Trophoblast cell (in vitro differentiated cells and primary cell): ENCODE results near the gene CLCF1.
A peak's percentile ranks its signal among the peaks of the same experiment; 100 is the strongest.

ENCODE experiments used
- DNase-seq, 2 donors: peaks; one replicate each; pipeline ENCODE4 v3.0.0-alpha.2; 2016
- H2AFZ ChIP-seq: 2 replicates; pipeline ENCODE4 v1.6.1; 2013; ENCODE audit warnings: low read length, moderate library complexity, mild to moderate bottlenecking; ENCODE audit not compliant: insufficient read depth, poor library complexity
- H2AK5ac ChIP-seq: 2 replicates; pipeline ENCODE4 v1.6.1; 2013; ENCODE audit warnings: mild to moderate bottlenecking, low read length
- H2BK120ac ChIP-seq: 2 replicates; pipeline ENCODE4 v1.6.1; 2013; ENCODE audit warnings: low read length, mild to moderate bottlenecking, moderate library complexity; ENCODE audit not compliant: insufficient read depth, poor library complexity
- H2BK12ac ChIP-seq: 2 replicates; pipeline ENCODE4 v1.6.1; 2013; ENCODE audit warnings: mild to moderate bottlenecking, low read length, moderate library complexity
- H2BK5ac ChIP-seq: 2 replicates; pipeline ENCODE4 v1.6.1; 2013; ENCODE audit warnings: low read length, low read depth, moderate library complexity, mild to moderate bottlenecking; ENCODE audit not compliant: poor library complexity
- H3K14ac ChIP-seq: 2 replicates; pipeline ENCODE4 v1.6.1; 2013; ENCODE audit warnings: mild to moderate bottlenecking, low read length
- H3K18ac ChIP-seq: 2 replicates; pipeline ENCODE4 v1.6.1; 2013; ENCODE audit warnings: mild to moderate bottlenecking, low read length
- H3K23ac ChIP-seq: 2 replicates; pipeline ENCODE4 v1.6.1; 2013; ENCODE audit warnings: low read length
- H3K27ac ChIP-seq: 2 replicates; pipeline ENCODE4 v1.5.1; 2013; ENCODE audit warnings: low read depth, mild to moderate bottlenecking, inconsistent platforms, low read length, moderate library complexity
- H3K27me3 ChIP-seq: 2 replicates; pipeline ENCODE4 v1.6.1; 2013; ENCODE audit warnings: inconsistent platforms, mild to moderate bottlenecking, low read length, moderate library complexity; ENCODE audit not compliant: insufficient read depth
- H3K36me3 ChIP-seq, 2 experiments: 1 replicate in 1 of 2; 2 replicates in 1 of 2; pipeline ENCODE4 v1.6.1; 2013; ENCODE audit warnings: low read length in 2 of 2, mild to moderate bottlenecking in 2 of 2, moderate library complexity in 1 of 2; ENCODE audit not compliant: insufficient read depth in 2 of 2, control insufficient read depth in 1 of 2
- H3K4ac ChIP-seq: 2 replicates; pipeline ENCODE4 v1.6.1; 2013; ENCODE audit warnings: low read depth, mild to moderate bottlenecking, low read length, moderate library complexity
- H3K4me1 ChIP-seq, 2 experiments: 1 replicate in 1 of 2; 2 replicates in 1 of 2; pipeline ENCODE4 v1.6.1; 2013; ENCODE audit warnings: low read length in 2 of 2, mild to moderate bottlenecking in 2 of 2, moderate library complexity in 1 of 2; ENCODE audit not compliant: insufficient read depth in 2 of 2, control insufficient read depth in 1 of 2
- H3K4me2 ChIP-seq: 2 replicates; pipeline ENCODE4 v1.6.1; 2013; ENCODE audit warnings: inconsistent platforms, mild to moderate bottlenecking, low read length, moderate library complexity
- H3K4me3 ChIP-seq: 2 replicates; pipeline ENCODE4 v1.5.1; 2013; ENCODE audit warnings: mild to moderate bottlenecking, low read depth, low read length, inconsistent platforms
- H3K79me1 ChIP-seq: one replicate; pipeline ENCODE4 v1.6.1; 2013; ENCODE audit warnings: low read length
- H3K79me2 ChIP-seq: 2 replicates; pipeline ENCODE4 v1.6.1; 2013; ENCODE audit warnings: low read length, mild to moderate bottlenecking; ENCODE audit not compliant: control insufficient read depth, insufficient read depth, poor library complexity
- H3K9ac ChIP-seq: 2 replicates; pipeline ENCODE4 v1.6.1; 2013; ENCODE audit warnings: mild to moderate bottlenecking, low read length
- H3K9me3 ChIP-seq: 2 replicates; pipeline ENCODE4 v1.6.1; 2013; ENCODE audit warnings: low read depth, mild to moderate bottlenecking, control low read depth, inconsistent platforms, low read length; ENCODE audit not compliant: insufficient read depth
- H4K12ac ChIP-seq: 2 replicates; pipeline ENCODE4 v1.6.1; 2013; ENCODE audit warnings: low read depth, mild to moderate bottlenecking, low read length, moderate library complexity
- H4K8ac ChIP-seq: 2 replicates; pipeline ENCODE4 v1.6.1; 2013; ENCODE audit warnings: low read depth, mild to moderate bottlenecking, low read length, moderate library complexity
- H4K91ac ChIP-seq: one replicate; pipeline ENCODE4 v1.6.1; 2013; ENCODE audit warnings: low read depth, mild to moderate bottlenecking, low read length, moderate library complexity
- WGBS: extraction: QIAGEN DNeasy Blood & Tissue Kit; methylation state at CpG from one replicate; pipeline ENCODE4 v1.1.7; 2013; ENCODE audit warnings: missing lambda C conversion rate; ENCODE audit not compliant: insufficient read length, insufficient coverage; ENCODE audit errors: extremely low coverage; 5-methylcytosine and 5-hydroxymethylcytosine counted together

Gene CLCF1

GRCh38 chr11:67351275-67352005 lies 22.0 kb downstream of the CLCF1 start:
- Histone ChIP-seq H3K79me1 (peaks cover 19% of the 10 kb centered on the region), H3K36me3 (no peaks in the 10 kb centered on the region), H3K27me3 (no peaks in the 10 kb centered on the region), H4K8ac (no peak overlapping the region), H3K9me3 (no peaks in the 10 kb centered on the region), H3K4me3 (no peak overlapping the region), H2BK12ac (no peak overlapping the region), H3K4ac (no peak overlapping the region), H3K9ac (no peak overlapping the region), H3K4me2 (no peak overlapping the region), H2BK120ac (no peak overlapping the region), H4K12ac (no peak overlapping the region), H2AFZ (no peak overlapping the region), H2BK5ac (no peak overlapping the region), H3K79me2 (peaks cover 9% of the 10 kb centered on the region), H3K23ac (no peak overlapping the region), H2AK5ac (no peak overlapping the region), H3K14ac (no peak overlapping the region), H4K91ac (no peak overlapping the region), H3K18ac (no peak overlapping the region), H3K27ac (no peak overlapping the region), H3K4me1 (peaks cover 18 to 21% of the 10 kb centered on the region in 2 experiments)
- DNase-seq = peak; percentile 81 to 95
- WGBS = no CpG with 5 or more reads among the region's 11 CpGs

- H3K4me3 ChIP-seq = no peak overlapping the region
- no peak overlapping the region for H2BK12ac ChIP-seq
- peaks cover 14 to 18% of the 10 kb centered on the region in 2 experiments for H3K4me1 ChIP-seq
- no peak overlapping the region for H3K18ac ChIP-seq
- H3K79me1 ChIP-seq = peaks cover 16% of the 10 kb centered on the region
- H2AK5ac ChIP-seq = no peak overlapping the region
- no peak overlapping the region for H2AFZ ChIP-seq
- no peaks in the 10 kb centered on the region for H3K36me3 ChIP-seq
- H3K79me2 ChIP-seq = peaks cover 7% of the 10 kb centered on the region
- no peak overlapping the region for H2BK120ac ChIP-seq
- H3K23ac ChIP-seq = no peak overlapping the region
- no peak overlapping the region for H4K91ac ChIP-seq
- no peak overlapping the region for H4K8ac ChIP-seq
- no peak overlapping the region for H3K9ac ChIP-seq
- no peak overlapping the region for H2BK5ac ChIP-seq
- no peak overlapping the region for H3K14ac ChIP-seq
- H3K4me2 ChIP-seq = no peak overlapping the region
- H3K4ac ChIP-seq = no peak overlapping the region
- H4K12ac ChIP-seq = no peak overlapping the region
- H3K9me3 ChIP-seq = no peaks in the 10 kb centered on the region
- no peak for DNase-seq
- no peak overlapping the region for H3K27ac ChIP-seq
- no CpG with 5 or more reads among the region's 4 CpGs for WGBS
- no peaks in the 10 kb centered on the region for H3K27me3 ChIP-seq
Observed at GRCh38 chr11:67349928-67350465, 23.4 kb downstream of the CLCF1 start.

- Histone ChIP-seq H2BK5ac (no peak overlapping the region), H3K14ac (no peak overlapping the region)
Observed at GRCh38 chr11:67349457-67349856, 23.9 kb downstream of the CLCF1 start.

GRCh38 chr11:67349036-67349435 lies 24.4 kb downstream of the CLCF1 start:
- H4K8ac ChIP-seq = no peak overlapping the region
- H3K79me2 ChIP-seq = peaks cover 7% of the 10 kb centered on the region
- H2BK5ac ChIP-seq = no peak overlapping the region
- no peak overlapping the region for H4K12ac ChIP-seq
- no peak overlapping the region for H4K91ac ChIP-seq
- H3K27ac ChIP-seq = no peak overlapping the region
- no peak overlapping the region for H3K9ac ChIP-seq
- H3K4me1 ChIP-seq = peaks cover 8 to 10% of the 10 kb centered on the region in 2 experiments
- H3K14ac ChIP-seq = no peak overlapping the region
- H3K4ac ChIP-seq = no peak overlapping the region
- H2AK5ac ChIP-seq = no peak overlapping the region
- no peak overlapping the region for H3K4me2 ChIP-seq
- no peak overlapping the region for H3K23ac ChIP-seq
- no peaks in the 10 kb centered on the region for H3K9me3 ChIP-seq
- no peak overlapping the region for H2AFZ ChIP-seq
- no peak for DNase-seq
- no CpG with 5 or more reads among the region's 5 CpGs for WGBS
- H3K18ac ChIP-seq = no peak overlapping the region
- H3K27me3 ChIP-seq = no peaks in the 10 kb centered on the region
- H2BK12ac ChIP-seq = no peak overlapping the region
- no peak overlapping the region for H3K4me3 ChIP-seq
- peaks cover 13% of the 10 kb centered on the region for H3K79me1 ChIP-seq
- no peak overlapping the region for H2BK120ac ChIP-seq
- no peaks in the 10 kb centered on the region for H3K36me3 ChIP-seq

More at GRCh38 chr11:67349457-67349856, 23.9 kb downstream of the CLCF1 start:
- Histone ChIP-seq H3K4me1 (peaks cover 11 to 13% of the 10 kb centered on the region in 2 experiments), H3K18ac (no peak overlapping the region), H3K4ac (no peak overlapping the region), H3K4me2 (no peak overlapping the region), H2AK5ac (no peak overlapping the region), H2BK120ac (no peak overlapping the region), H3K79me1 (peaks cover 13% of the 10 kb centered on the region), H2AFZ (no peak overlapping the region), H4K8ac (no peak overlapping the region), H3K27ac (no peak overlapping the region), H3K36me3 (no peaks in the 10 kb centered on the region), H2BK12ac (no peak overlapping the region), H3K27me3 (no peaks in the 10 kb centered on the region), H4K91ac (no peak overlapping the region), H3K9ac (no peak overlapping the region), H3K9me3 (no peaks in the 10 kb centered on the region), H3K23ac (no peak overlapping the region), H4K12ac (no peak overlapping the region), H3K4me3 (no peak overlapping the region), H3K79me2 (peaks cover 7% of the 10 kb centered on the region)
- no CpG with 5 or more reads among the region's 2 CpGs for WGBS
- DNase-seq = no peak
